ENCODE measurements around the gene MOB2. TPM values are rescaled to one million over a fixed set of nuclear protein-coding genes. Genes with fewer than 3 reads are reported as not detected.

Gene MOB2
- total RNA-seq, 1 experiment from 2014 or later, result 18.0 TPM

DNA sequence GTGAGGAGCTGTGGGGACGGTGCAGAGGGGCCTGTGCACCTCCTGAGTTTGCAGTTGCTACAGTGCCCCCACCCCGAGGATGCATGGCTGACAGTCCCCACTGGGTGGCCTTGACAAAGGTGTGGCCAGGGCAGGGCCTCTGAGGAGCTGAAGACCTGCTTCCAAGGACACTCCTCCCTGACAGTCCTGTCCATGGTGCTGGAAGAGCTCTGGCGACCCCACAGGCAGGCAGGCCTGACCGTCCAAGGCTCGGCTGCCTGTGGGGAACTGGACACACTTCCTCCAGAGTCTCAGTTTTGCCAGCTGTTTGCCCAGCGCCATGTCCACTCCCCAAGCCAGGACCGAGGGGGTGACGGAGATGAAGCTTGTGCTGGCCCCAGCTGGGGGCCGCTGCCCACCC is 64.1 kb downstream of the MOB2 start:
- no peak for DNase-seq (ENCODE audit: low read depth, low spot score)
- in situ Hi-C loops (cut with HindIII; ENCODE audit: low pct_unique_long_range_greater_than_20kb, low sequenced_read_pairs), result no loop called here

DNA sequence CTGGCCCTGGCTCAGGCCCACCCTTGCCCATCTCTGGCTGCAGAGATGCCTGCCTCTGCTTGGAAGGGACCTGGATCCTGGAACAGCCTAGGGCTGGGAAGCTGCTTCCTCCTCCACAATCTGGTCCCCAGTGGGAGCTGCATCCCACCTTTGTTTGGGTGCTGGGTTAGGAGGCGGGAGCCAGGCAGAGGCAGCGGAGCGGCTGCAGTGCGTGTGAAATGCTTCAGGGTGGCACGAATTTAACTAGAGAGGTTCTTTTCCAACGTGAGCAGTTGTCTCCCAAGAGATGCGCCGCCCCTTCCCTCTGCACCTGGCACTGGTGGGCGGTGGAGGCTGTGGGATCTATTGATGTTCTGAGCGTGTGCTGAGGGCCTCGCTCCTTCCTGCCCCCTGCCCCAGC is 65.3 kb downstream of the MOB2 start:
- no peak for DNase-seq (ENCODE audit: low read depth, low spot score)
- in situ Hi-C loops (cut with HindIII; ENCODE audit: low pct_unique_long_range_greater_than_20kb, low sequenced_read_pairs), result no loop called here

DNA sequence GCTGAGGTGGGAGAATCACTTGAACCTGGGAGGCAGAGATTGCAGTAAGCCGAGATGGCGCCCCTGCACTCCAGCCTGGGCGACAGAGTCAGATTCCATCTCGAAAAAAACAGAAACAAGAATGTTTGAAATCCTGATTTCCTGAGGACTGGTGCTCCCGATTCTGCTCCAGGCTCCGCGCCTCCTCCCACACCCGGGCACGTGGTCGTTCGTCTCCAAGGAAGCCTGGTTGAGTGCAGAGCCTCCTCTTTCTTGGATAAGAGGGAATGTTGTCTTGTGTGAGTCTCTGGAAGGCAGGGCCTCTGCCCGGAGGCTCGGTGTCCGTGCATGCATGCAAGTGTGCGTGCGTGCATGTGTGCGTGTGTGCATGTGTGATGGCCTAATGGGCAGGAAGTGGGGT is 66.8 kb downstream of the MOB2 start:
- in situ Hi-C loops (cut with HindIII; ENCODE audit: low pct_unique_long_range_greater_than_20kb, low sequenced_read_pairs), result no loop called here
- no peak for DNase-seq (ENCODE audit: low read depth, low spot score)

Other genes with a start within 250 kb of the MOB2 start
- 33.5 and 36.0 TPM in 2 replicates for gene TOLLIP, start 177.1 kb downstream of the MOB2 start, total RNA-seq (2014; rRNA removed; shearing (Covaris generic))
- 4.5 and 8.2 TPM in 2 replicates for gene BRSK2, start 96.8 kb downstream of the MOB2 start, total RNA-seq (2014; rRNA removed; shearing (Covaris generic))
- gene DUSP8, start 85.5 kb upstream of the MOB2 start, total RNA-seq (2014; rRNA removed; shearing (Covaris generic)), result 0.48 and 0.85 TPM in 2 replicates
- not detected in 2 replicates for gene KRTAP5-1, start 98.5 kb upstream of the MOB2 start, total RNA-seq (2014; rRNA removed; shearing (Covaris generic))
- 0.26 and 0.72 TPM in 2 replicates for gene KRTAP5-2, start 111.5 kb upstream of the MOB2 start, total RNA-seq (2014; rRNA removed; shearing (Covaris generic))
- gene KRTAP5-3, start 121.7 kb upstream of the MOB2 start, total RNA-seq (2014; rRNA removed; shearing (Covaris generic)), result not detected in 2 replicates
- gene KRTAP5-4, start 135.4 kb upstream of the MOB2 start, total RNA-seq (2014; rRNA removed; shearing (Covaris generic)), result not detected in 2 replicates
- not detected in 2 replicates for gene KRTAP5-5, start 143.0 kb upstream of the MOB2 start, total RNA-seq (2014; rRNA removed; shearing (Covaris generic))
- gene KRTAP5-6, start 210.4 kb upstream of the MOB2 start, total RNA-seq (2014; rRNA removed; shearing (Covaris generic)), result not detected in 2 replicates